WTC11 (cell line): ENCODE results near the gene TEAD1. TPM values are rescaled to one million over a fixed set of nuclear protein-coding genes. Genes with fewer than 3 reads are reported as not detected.

Source experiments
- ATAC-seq: fragments of 200-7000 bp; cut with Tn5 transposase; 2 replicates; pipeline ENCODE4 v1.10.0; 2021; ENCODE audit warnings: mild to moderate bottlenecking, moderate library complexity
- CTCF ChIA-PET: fragments of 300-600 bp; sonication (Branson Sonifier 250); formaldehyde crosslinking; loops from one replicate; lab custom pipeline; 2021; ENCODE audit warnings: antibody characterized with exemption; lab: Charles Lee
- POLR2A ChIA-PET: fragments of 350-600 bp; sonication (Branson Sonifier 250); formaldehyde crosslinking; loops from one replicate; lab custom pipeline; 2021; ENCODE audit warnings: antibody characterized with exemption; lab: Charles Lee
- DNase-seq: peaks from one replicate; pipeline ENCODE4 v3.0.0; 2021; ENCODE audit warnings: low spot score
- H3K27ac Mint-ChIP-seq: 2 replicates; pipeline ENCODE4 v1.8.0; 2021; ENCODE audit warnings: mixed read lengths
- H3K27me3 Mint-ChIP-seq: 2 replicates; pipeline ENCODE4 v1.8.0; 2021; ENCODE audit warnings: low read depth, mild to moderate bottlenecking, moderate library complexity, mixed read lengths
- H3K36me3 Mint-ChIP-seq: 2 replicates; pipeline ENCODE4 v1.8.0; 2021; ENCODE audit warnings: mixed read lengths
- H3K4me1 Mint-ChIP-seq: 2 replicates; pipeline ENCODE4 v1.8.0; 2022; ENCODE audit warnings: mixed read lengths
- H3K4me3 Mint-ChIP-seq: 2 replicates; pipeline ENCODE4 v1.8.0; 2021; ENCODE audit warnings: mild to moderate bottlenecking, moderate library complexity, mixed read lengths
- H3K9me3 Mint-ChIP-seq: 2 replicates; pipeline ENCODE4 v1.8.0; 2021; ENCODE audit warnings: mixed read lengths
- FOXK1 ChIP-seq: sonication (generic); formaldehyde crosslinking; IDR thresholded peaks from 2 replicates; pipeline ENCODE4 v1.8.0; 2022; ENCODE audit warnings: mild to moderate bottlenecking, moderate library complexity, missing genetic modification reagents
- HMGA2 ChIP-seq: fragments of 250-450 bp; sonication (Bioruptor Pico); IDR thresholded peaks from 2 replicates; pipeline ENCODE4 v1.4.0; 2021; ENCODE audit warnings: mild to moderate bottlenecking, moderate library complexity
- NFATC4 ChIP-seq: fragments of 250-450 bp; sonication (Bioruptor Pico); IDR thresholded peaks from 2 replicates; pipeline ENCODE4 v1.9.0; 2021; ENCODE audit warnings: mild to moderate bottlenecking
- NR1H2 ChIP-seq: sonication (generic); formaldehyde crosslinking; IDR thresholded peaks from 2 replicates; pipeline ENCODE4 v1.9.0; 2021; ENCODE audit warnings: mild to moderate bottlenecking, moderate library complexity, missing genetic modification reagents
- NR2C2 ChIP-seq: sonication (generic); formaldehyde crosslinking; IDR thresholded peaks from 2 replicates; pipeline ENCODE4 v1.8.0; 2022; ENCODE audit warnings: mild to moderate bottlenecking, missing genetic modification reagents
- NR3C1 ChIP-seq: sonication (generic); formaldehyde crosslinking; conservative IDR thresholded peaks from 2 replicates; pipeline ENCODE4 v1.8.1; 2023; ENCODE audit warnings: low read depth, mild to moderate bottlenecking, missing genetic modification reagents
- RELA ChIP-seq: sonication (generic); formaldehyde crosslinking; IDR thresholded peaks from 2 replicates; pipeline ENCODE4 v1.8.1; 2022; ENCODE audit warnings: missing genetic modification reagents, mild to moderate bottlenecking, borderline replicate concordance
- ZBTB21 ChIP-seq: sonication (generic); formaldehyde crosslinking; IDR thresholded peaks from 2 replicates; pipeline ENCODE4 v1.8.1; 2023; ENCODE audit warnings: mild to moderate bottlenecking, missing genetic modification reagents, borderline replicate concordance
- ZNF121 ChIP-seq: sonication (generic); formaldehyde crosslinking; IDR thresholded peaks from 2 replicates; pipeline ENCODE4 v1.8.0; 2023; ENCODE audit warnings: missing genetic modification reagents
- ZNF138 ChIP-seq: sonication (generic); formaldehyde crosslinking; conservative IDR thresholded peaks from 2 replicates; pipeline ENCODE4 v1.8.1; 2022; ENCODE audit warnings: mild to moderate bottlenecking, moderate library complexity, missing genetic modification reagents
- ZNF219 ChIP-seq: sonication (generic); formaldehyde crosslinking; IDR thresholded peaks from 2 replicates; pipeline ENCODE4 v1.8.0; 2023; ENCODE audit warnings: missing genetic modification reagents, mild to moderate bottlenecking, borderline replicate concordance
- total RNA-seq: library from RNA; stranded (reverse); gene quantifications from 3 replicates; pipeline ENCODE4 v1.2.3, GENCODE V29; 2021
- TF ChIP-seq, protein P1 (sequence below): sonication (generic); formaldehyde crosslinking; IDR thresholded peaks from 2 replicates; pipeline ENCODE4 v1.8.1; 2022; ENCODE audit warnings: low read depth, mild to moderate bottlenecking, moderate library complexity, missing genetic modification reagents, borderline replicate concordance
- TF ChIP-seq, protein P2 (sequence below): sonication (generic); formaldehyde crosslinking; IDR thresholded peaks from 2 replicates; pipeline ENCODE4 v1.8.1; 2023; ENCODE audit warnings: mild to moderate bottlenecking, missing genetic modification reagents, moderate library complexity
- TF ChIP-seq, protein P3 (sequence below): fragments of 200-600 bp; IDR thresholded peaks from 2 replicates; pipeline ENCODE4 v1.8.0; 2022; ENCODE audit warnings: antibody characterized with exemption
- TF ChIP-seq, protein P4 (sequence below): sonication (generic); formaldehyde crosslinking; conservative IDR thresholded peaks from 2 replicates; pipeline ENCODE4 v1.8.1; 2022; ENCODE audit warnings: mild to moderate bottlenecking, missing genetic modification reagents
- TF ChIP-seq, protein P5 (sequence below): sonication (generic); formaldehyde crosslinking; IDR thresholded peaks from 2 replicates; pipeline ENCODE4 v1.8.1; 2022; ENCODE audit warnings: mild to moderate bottlenecking, moderate library complexity, missing genetic modification reagents
- TF ChIP-seq, protein P6 (sequence below): sonication (generic); formaldehyde crosslinking; IDR thresholded peaks from 2 replicates; pipeline ENCODE4 v1.8.1; 2022; ENCODE audit warnings: missing genetic modification reagents, borderline replicate concordance
- TF ChIP-seq, protein P7 (sequence below): fragments of 250-450 bp; sonication (Bioruptor Pico); IDR thresholded peaks from 2 replicates; pipeline ENCODE4 v1.9.0; 2021; ENCODE audit warnings: mild to moderate bottlenecking, borderline replicate concordance
- TF ChIP-seq, protein P8 (sequence below): sonication (generic); formaldehyde crosslinking; IDR thresholded peaks from 2 replicates; pipeline ENCODE4 v1.8.0; 2023; ENCODE audit warnings: missing genetic modification reagents

The TEAD1 gene
- total RNA-seq, 1 experiment from 2014 or later = 79.9 TPM

DNA sequence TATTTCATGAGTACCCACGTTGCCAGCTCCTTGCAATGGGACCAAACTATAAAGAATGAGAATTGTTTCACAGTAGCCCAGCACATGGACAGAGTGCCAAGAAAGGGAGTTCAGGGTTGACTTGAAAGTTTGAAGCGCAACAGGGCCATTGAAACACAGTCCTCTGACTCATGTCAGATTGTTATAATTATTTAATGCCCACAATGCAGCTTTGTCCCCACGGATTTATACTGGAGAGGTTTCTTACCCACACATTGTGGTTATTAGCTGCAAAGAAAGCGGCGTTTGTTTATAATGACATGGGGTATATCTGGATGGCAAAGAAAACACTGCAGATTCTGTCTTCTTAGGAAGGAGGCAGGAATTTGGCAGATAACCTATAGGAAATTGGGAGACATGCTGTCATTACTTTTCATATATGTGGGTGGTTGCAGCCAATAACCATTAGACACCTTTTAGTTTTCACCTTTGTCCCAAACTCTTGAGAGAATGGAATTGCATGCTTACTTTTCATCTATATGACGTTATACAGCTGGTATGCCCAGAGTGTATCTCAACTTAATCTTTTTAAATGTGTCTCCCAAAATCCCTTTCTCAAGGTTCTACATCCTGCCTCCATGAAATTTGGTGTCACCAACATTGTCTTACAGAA is 143.6 kb downstream of the TEAD1 start:
- Mint-ChIP-seq H3K4me3 (no peak overlapping the region), H3K27me3 (no peaks in the 10 kb centered on the region), H3K9me3 (no peaks in the 10 kb centered on the region), H3K36me3 (no peaks in the 10 kb centered on the region), H3K27ac (no peak overlapping the region), H3K4me1 (peaks cover 64% of the 10 kb centered on the region)
- no peak for DNase-seq
- TF ChIP-seq, protein P1, sequence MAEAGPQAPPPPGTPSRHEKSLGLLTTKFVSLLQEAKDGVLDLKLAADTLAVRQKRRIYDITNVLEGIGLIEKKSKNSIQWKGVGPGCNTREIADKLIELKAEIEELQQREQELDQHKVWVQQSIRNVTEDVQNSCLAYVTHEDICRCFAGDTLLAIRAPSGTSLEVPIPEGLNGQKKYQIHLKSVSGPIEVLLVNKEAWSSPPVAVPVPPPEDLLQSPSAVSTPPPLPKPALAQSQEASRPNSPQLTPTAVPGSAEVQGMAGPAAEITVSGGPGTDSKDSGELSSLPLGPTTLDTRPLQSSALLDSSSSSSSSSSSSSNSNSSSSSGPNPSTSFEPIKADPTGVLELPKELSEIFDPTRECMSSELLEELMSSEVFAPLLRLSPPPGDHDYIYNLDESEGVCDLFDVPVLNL (CRISPR knock-in tag) = no peak
- TF ChIP-seq, protein P2, sequence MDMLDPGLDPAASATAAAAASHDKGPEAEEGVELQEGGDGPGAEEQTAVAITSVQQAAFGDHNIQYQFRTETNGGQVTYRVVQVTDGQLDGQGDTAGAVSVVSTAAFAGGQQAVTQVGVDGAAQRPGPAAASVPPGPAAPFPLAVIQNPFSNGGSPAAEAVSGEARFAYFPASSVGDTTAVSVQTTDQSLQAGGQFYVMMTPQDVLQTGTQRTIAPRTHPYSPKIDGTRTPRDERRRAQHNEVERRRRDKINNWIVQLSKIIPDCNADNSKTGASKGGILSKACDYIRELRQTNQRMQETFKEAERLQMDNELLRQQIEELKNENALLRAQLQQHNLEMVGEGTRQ (CRISPR knock-in tag) = no peak
- TF ChIP-seq, protein P3, sequence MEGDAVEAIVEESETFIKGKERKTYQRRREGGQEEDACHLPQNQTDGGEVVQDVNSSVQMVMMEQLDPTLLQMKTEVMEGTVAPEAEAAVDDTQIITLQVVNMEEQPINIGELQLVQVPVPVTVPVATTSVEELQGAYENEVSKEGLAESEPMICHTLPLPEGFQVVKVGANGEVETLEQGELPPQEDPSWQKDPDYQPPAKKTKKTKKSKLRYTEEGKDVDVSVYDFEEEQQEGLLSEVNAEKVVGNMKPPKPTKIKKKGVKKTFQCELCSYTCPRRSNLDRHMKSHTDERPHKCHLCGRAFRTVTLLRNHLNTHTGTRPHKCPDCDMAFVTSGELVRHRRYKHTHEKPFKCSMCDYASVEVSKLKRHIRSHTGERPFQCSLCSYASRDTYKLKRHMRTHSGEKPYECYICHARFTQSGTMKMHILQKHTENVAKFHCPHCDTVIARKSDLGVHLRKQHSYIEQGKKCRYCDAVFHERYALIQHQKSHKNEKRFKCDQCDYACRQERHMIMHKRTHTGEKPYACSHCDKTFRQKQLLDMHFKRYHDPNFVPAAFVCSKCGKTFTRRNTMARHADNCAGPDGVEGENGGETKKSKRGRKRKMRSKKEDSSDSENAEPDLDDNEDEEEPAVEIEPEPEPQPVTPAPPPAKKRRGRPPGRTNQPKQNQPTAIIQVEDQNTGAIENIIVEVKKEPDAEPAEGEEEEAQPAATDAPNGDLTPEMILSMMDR = no peak
- TF ChIP-seq HMGA2 (CRISPR knock-in tag) = no peak
- TF ChIP-seq, protein P4, sequence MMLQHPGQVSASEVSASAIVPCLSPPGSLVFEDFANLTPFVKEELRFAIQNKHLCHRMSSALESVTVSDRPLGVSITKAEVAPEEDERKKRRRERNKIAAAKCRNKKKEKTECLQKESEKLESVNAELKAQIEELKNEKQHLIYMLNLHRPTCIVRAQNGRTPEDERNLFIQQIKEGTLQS (CRISPR knock-in tag) = no peak
- TF ChIP-seq NFATC4 (CRISPR knock-in tag) = no peak
- TF ChIP-seq NR1H2 = no peak
- no peak for TF ChIP-seq ZNF219
- TF ChIP-seq ZNF138 (CRISPR knock-in tag) = no peak
- TF ChIP-seq NR2C2 (CRISPR knock-in tag) = no peak
- TF ChIP-seq ZNF121 (CRISPR knock-in tag) = no peak
- TF ChIP-seq, protein P5, sequence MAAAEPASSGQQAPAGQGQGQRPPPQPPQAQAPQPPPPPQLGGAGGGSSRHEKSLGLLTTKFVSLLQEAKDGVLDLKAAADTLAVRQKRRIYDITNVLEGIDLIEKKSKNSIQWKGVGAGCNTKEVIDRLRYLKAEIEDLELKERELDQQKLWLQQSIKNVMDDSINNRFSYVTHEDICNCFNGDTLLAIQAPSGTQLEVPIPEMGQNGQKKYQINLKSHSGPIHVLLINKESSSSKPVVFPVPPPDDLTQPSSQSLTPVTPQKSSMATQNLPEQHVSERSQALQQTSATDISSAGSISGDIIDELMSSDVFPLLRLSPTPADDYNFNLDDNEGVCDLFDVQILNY (CRISPR knock-in tag) = no peak
- TF ChIP-seq FOXK1 (CRISPR knock-in tag) = no peak
- TF ChIP-seq, protein P6, sequence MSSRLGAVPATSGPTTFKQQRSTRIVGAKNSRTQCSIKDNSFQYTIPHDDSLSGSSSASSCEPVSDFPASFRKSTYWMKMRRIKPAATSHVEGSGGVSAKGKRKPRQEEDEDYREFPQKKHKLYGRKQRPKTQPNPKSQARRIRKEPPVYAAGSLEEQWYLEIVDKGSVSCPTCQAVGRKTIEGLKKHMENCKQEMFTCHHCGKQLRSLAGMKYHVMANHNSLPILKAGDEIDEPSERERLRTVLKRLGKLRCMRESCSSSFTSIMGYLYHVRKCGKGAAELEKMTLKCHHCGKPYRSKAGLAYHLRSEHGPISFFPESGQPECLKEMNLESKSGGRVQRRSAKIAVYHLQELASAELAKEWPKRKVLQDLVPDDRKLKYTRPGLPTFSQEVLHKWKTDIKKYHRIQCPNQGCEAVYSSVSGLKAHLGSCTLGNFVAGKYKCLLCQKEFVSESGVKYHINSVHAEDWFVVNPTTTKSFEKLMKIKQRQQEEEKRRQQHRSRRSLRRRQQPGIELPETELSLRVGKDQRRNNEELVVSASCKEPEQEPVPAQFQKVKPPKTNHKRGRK = no peak
- no peak for TF ChIP-seq ZBTB21 (CRISPR knock-in tag)
- ChIA-PET CTCF (no interaction called here), POLR2A (no interaction called here)
- ATAC-seq = no peak

DNA sequence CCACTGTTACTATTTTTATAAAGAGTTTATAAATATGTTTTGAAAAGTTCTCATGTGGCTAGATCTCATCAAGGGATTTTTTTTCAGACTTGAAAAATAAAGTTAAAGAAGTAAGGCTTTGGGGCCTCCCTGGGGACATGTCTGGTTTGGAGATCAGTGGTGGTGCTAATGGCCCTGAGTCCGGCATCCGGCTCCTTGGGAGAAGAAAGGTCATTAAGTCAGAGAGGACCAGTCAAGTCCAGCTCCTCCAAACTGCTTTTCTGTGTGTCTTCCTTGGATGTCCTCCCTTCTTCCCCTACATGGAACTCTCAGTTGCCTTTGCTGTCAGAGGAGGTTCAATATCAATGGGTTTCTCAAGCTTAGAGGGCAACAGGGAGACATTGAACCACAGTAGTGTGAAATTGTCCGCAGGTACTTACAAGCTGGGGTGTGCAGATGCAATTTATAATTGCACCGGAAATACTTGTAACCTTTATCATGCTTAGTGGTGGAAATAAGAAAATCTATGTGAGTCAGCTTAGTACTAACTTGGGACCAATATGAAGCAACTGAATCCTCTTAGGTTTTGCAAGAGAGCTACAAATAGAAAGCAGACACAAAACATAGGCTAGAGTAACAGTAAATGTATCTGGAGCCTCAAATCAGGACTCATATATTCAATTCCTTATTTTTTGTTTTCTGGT is 144.3 kb downstream of the TEAD1 start:
- no peak for TF ChIP-seq RELA (CRISPR knock-in tag)
- TF ChIP-seq, protein P7, sequence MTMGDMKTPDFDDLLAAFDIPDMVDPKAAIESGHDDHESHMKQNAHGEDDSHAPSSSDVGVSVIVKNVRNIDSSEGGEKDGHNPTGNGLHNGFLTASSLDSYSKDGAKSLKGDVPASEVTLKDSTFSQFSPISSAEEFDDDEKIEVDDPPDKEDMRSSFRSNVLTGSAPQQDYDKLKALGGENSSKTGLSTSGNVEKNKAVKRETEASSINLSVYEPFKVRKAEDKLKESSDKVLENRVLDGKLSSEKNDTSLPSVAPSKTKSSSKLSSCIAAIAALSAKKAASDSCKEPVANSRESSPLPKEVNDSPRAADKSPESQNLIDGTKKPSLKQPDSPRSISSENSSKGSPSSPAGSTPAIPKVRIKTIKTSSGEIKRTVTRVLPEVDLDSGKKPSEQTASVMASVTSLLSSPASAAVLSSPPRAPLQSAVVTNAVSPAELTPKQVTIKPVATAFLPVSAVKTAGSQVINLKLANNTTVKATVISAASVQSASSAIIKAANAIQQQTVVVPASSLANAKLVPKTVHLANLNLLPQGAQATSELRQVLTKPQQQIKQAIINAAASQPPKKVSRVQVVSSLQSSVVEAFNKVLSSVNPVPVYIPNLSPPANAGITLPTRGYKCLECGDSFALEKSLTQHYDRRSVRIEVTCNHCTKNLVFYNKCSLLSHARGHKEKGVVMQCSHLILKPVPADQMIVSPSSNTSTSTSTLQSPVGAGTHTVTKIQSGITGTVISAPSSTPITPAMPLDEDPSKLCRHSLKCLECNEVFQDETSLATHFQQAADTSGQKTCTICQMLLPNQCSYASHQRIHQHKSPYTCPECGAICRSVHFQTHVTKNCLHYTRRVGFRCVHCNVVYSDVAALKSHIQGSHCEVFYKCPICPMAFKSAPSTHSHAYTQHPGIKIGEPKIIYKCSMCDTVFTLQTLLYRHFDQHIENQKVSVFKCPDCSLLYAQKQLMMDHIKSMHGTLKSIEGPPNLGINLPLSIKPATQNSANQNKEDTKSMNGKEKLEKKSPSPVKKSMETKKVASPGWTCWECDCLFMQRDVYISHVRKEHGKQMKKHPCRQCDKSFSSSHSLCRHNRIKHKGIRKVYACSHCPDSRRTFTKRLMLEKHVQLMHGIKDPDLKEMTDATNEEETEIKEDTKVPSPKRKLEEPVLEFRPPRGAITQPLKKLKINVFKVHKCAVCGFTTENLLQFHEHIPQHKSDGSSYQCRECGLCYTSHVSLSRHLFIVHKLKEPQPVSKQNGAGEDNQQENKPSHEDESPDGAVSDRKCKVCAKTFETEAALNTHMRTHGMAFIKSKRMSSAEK (CRISPR knock-in tag) = no peak
- TF ChIP-seq, protein P2 (CRISPR knock-in tag) = no peak
- TF ChIP-seq NR3C1 (CRISPR knock-in tag) = no peak
- TF ChIP-seq, protein P8, sequence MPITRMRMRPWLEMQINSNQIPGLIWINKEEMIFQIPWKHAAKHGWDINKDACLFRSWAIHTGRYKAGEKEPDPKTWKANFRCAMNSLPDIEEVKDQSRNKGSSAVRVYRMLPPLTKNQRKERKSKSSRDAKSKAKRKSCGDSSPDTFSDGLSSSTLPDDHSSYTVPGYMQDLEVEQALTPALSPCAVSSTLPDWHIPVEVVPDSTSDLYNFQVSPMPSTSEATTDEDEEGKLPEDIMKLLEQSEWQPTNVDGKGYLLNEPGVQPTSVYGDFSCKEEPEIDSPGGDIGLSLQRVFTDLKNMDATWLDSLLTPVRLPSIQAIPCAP (CRISPR knock-in tag) = no peak
- no peak overlapping the region for H3K27ac Mint-ChIP-seq
- POLR2A ChIA-PET = no interaction called here
- CTCF ChIA-PET = no interaction called here
- no peaks in the 10 kb centered on the region for H3K27me3 Mint-ChIP-seq
- H3K9me3 Mint-ChIP-seq = no peaks in the 10 kb centered on the region
- no peaks in the 10 kb centered on the region for H3K36me3 Mint-ChIP-seq
- no peak overlapping the region for H3K4me3 Mint-ChIP-seq
- H3K4me1 Mint-ChIP-seq = peaks cover 66% of the 10 kb centered on the region
- DNase-seq (no peak), ATAC-seq (no peak)
